Measurements from ENCODE around the gene SLC9A9.

The SLC9A9 gene

DNA sequence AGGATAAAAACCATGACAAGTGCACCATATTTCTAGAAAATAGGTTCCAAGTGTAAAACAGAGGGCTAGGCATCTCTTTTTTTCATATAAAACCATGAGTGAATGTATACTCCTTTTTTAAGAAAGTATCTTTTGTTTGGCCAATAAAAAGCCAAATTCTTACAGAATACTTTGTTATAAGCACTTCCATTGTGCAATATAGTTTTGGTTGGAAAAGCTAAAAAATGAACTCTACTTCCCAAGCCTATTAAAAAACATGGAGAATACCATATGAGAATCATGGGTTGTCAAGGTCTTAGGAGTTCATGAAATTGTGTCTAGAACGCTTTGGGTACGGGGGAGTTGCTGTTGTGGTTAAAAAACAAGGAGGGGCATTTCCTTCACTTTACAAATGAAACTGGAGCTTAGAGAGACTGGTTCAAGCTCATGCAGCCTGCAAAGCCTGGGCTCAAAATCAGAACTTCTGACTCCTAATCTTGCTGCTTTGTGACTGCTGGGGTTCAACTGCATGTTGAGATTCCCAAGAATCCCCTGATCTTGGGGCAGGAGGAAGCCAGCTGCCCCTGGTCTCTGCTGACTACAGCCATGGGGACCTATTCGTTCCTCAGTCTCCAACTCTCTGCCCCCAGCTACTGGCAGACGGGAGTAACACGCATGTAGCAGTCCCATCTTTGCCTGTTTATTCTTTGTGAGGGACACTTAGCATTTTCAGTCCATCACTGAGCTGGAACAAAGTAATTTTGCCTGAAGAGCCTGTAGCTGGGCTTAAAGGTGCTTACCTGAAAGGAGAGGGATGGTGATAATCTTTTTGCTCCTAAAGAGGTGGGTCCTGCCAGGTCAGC, 499.6 kb downstream of the SLC9A9 start:
- TF ChIP-seq TOX (CRISPR knock-in tag; IDR thresholded peaks at IDR 0.05; ENCODE audit: borderline replicate concordance) (no peak), CSDC2 (CRISPR knock-in tag; IDR thresholded peaks at IDR 0.05) (no peak)
- TF ChIP-seq, protein P1, sequence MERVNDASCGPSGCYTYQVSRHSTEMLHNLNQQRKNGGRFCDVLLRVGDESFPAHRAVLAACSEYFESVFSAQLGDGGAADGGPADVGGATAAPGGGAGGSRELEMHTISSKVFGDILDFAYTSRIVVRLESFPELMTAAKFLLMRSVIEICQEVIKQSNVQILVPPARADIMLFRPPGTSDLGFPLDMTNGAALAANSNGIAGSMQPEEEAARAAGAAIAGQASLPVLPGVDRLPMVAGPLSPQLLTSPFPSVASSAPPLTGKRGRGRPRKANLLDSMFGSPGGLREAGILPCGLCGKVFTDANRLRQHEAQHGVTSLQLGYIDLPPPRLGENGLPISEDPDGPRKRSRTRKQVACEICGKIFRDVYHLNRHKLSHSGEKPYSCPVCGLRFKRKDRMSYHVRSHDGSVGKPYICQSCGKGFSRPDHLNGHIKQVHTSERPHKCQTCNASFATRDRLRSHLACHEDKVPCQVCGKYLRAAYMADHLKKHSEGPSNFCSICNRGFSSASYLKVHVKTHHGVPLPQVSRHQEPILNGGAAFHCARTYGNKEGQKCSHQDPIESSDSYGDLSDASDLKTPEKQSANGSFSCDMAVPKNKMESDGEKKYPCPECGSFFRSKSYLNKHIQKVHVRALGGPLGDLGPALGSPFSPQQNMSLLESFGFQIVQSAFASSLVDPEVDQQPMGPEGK (CRISPR knock-in tag; IDR thresholded peaks at IDR 0.05; ENCODE audit: borderline replicate concordance): no peak
- ATAC-seq: peak; percentile 82

DNA sequence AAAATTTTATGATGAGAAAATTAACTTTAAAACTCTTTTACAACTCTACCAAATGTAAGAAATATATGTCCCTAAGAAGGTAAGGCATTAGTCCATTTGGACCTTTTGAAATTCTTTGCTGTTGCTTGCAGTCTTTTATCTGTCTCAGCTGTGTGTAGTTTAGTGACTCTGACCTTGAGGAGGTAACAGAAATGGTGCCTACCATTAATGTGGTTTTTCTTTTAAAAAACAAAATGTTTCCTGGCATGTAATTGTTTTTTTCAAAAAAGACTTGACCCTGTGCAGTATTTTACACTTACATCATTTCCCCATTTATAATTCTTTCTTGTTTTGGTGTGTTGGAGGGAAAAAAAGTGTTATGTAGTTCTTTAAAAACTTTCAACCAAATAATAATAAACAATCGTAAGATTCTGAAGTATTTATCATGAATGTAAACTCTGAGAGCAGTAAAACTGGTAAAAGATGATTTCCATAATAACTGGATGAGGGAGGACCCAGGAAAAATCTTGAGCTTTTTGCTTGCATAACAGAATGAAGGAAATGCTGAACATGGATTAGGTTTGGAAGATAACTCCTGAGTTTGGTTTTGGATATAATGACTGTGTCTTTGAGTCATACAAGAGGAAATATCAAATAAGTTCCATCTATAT, 503.6 kb downstream of the SLC9A9 start:
- TF ChIP-seq PPARA (CRISPR knock-in tag; IDR thresholded peaks at IDR 0.05; ENCODE audit: borderline replicate concordance) (no peak), ARNTL (CRISPR knock-in tag; IDR thresholded peaks at IDR 0.05; ENCODE audit: borderline replicate concordance, low read depth) (no peak), GLIS3 (CRISPR knock-in tag; IDR thresholded peaks at IDR 0.05) (no peak), ZFP3 (CRISPR knock-in tag; IDR thresholded peaks at IDR 0.05) (no peak), CSDC2 (CRISPR knock-in tag; IDR thresholded peaks at IDR 0.05) (no peak), RARB (CRISPR knock-in tag; IDR thresholded peaks at IDR 0.05) (no peak), ESRRG (CRISPR knock-in tag; IDR thresholded peaks at IDR 0.05) (no peak), ZNF8 (CRISPR knock-in tag; IDR thresholded peaks at IDR 0.05) (no peak), SNAI2 (CRISPR knock-in tag; IDR thresholded peaks at IDR 0.05) (no peak), ZNF565 (CRISPR knock-in tag; conservative IDR thresholded peaks at IDR 0.05; ENCODE audit: low read depth) (no peak)
- TF ChIP-seq, protein P2, sequence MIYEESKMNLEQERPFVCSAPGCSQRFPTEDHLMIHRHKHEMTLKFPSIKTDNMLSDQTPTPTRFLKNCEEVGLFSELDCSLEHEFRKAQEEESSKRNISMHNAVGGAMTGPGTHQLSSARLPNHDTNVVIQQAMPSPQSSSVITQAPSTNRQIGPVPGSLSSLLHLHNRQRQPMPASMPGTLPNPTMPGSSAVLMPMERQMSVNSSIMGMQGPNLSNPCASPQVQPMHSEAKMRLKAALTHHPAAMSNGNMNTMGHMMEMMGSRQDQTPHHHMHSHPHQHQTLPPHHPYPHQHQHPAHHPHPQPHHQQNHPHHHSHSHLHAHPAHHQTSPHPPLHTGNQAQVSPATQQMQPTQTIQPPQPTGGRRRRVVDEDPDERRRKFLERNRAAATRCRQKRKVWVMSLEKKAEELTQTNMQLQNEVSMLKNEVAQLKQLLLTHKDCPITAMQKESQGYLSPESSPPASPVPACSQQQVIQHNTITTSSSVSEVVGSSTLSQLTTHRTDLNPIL (CRISPR knock-in tag; IDR thresholded peaks at IDR 0.05; ENCODE audit: low read depth): no peak
- TF ChIP-seq, protein P3, sequence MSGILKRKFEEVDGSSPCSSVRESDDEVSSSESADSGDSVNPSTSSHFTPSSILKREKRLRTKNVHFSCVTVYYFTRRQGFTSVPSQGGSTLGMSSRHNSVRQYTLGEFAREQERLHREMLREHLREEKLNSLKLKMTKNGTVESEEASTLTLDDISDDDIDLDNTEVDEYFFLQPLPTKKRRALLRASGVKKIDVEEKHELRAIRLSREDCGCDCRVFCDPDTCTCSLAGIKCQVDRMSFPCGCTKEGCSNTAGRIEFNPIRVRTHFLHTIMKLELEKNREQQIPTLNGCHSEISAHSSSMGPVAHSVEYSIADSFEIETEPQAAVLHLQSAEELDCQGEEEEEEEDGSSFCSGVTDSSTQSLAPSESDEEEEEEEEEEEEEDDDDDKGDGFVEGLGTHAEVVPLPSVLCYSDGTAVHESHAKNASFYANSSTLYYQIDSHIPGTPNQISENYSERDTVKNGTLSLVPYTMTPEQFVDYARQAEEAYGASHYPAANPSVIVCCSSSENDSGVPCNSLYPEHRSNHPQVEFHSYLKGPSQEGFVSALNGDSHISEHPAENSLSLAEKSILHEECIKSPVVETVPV (CRISPR knock-in tag; IDR thresholded peaks at IDR 0.05): no peak
- TF ChIP-seq, protein P1 (CRISPR knock-in tag; IDR thresholded peaks at IDR 0.05; ENCODE audit: borderline replicate concordance): no peak
- no peak for ATAC-seq

DNA sequence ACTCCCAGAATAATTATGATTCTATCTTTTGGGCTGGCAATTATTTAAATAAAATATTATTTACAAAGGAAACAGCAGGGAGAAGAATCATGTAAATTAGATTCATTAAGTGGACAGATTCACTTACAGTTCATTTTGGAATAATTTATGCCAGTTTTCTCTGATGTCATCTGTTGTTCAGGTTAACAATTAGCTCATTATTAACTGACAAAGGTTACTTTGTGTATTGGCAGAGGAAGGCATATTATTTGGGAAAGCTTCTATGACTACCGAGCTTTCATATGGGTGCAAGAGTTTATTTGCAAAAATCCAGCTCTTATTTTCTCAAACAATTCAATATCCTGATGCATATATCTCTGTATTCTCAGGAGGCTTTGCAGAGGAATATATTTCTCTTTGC, 504.3 kb downstream of the SLC9A9 start:
- TF ChIP-seq PPARA (CRISPR knock-in tag; IDR thresholded peaks at IDR 0.05; ENCODE audit: borderline replicate concordance) (no peak), ZFP3 (CRISPR knock-in tag; IDR thresholded peaks at IDR 0.05) (no peak), ZNF8 (CRISPR knock-in tag; IDR thresholded peaks at IDR 0.05) (no peak), ARNTL (CRISPR knock-in tag; IDR thresholded peaks at IDR 0.05; ENCODE audit: borderline replicate concordance, low read depth) (no peak), CSDC2 (CRISPR knock-in tag; IDR thresholded peaks at IDR 0.05) (no peak), GLIS3 (CRISPR knock-in tag; IDR thresholded peaks at IDR 0.05) (no peak), ESRRG (CRISPR knock-in tag; IDR thresholded peaks at IDR 0.05) (no peak), SNAI2 (CRISPR knock-in tag; IDR thresholded peaks at IDR 0.05) (no peak)
- TF ChIP-seq, protein P4, sequence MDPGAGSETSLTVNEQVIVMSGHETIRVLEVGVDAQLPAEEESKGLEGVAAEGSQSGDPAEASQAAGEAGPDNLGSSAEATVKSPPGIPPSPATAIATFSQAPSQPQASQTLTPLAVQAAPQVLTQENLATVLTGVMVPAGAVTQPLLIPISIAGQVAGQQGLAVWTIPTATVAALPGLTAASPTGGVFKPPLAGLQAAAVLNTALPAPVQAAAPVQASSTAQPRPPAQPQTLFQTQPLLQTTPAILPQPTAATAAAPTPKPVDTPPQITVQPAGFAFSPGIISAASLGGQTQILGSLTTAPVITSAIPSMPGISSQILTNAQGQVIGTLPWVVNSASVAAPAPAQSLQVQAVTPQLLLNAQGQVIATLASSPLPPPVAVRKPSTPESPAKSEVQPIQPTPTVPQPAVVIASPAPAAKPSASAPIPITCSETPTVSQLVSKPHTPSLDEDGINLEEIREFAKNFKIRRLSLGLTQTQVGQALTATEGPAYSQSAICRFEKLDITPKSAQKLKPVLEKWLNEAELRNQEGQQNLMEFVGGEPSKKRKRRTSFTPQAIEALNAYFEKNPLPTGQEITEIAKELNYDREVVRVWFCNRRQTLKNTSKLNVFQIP (CRISPR knock-in tag; IDR thresholded peaks at IDR 0.05; ENCODE audit: borderline replicate concordance, low read depth): no peak
- no peak for ATAC-seq

DNA sequence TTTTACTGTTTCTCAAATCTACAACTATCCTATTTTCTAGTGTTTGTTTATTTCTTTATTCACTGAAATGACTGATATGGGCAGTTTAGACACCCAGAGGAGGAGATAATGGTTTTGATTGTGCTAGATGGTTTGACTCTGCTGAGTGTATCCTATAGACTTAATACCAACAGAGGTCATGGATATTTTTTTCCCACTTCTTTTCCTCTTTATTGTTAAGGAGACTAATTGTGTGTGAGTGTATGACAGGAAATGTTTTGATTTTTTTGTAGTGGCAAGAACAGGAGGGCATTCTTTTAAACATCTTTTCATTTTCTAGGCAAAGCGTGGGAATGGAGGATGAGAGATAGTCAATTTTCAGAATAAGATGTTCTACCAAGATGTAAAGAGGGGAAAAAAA, 505.2 kb downstream of the SLC9A9 start:
- no peak for ATAC-seq
- TF ChIP-seq TCF4 (CRISPR knock-in tag; IDR thresholded peaks at IDR 0.05; ENCODE audit: borderline replicate concordance) (no peak), BACH2 (CRISPR knock-in tag; IDR thresholded peaks at IDR 0.05; ENCODE audit: borderline replicate concordance) (no peak), ZFP30 (CRISPR knock-in tag; IDR thresholded peaks at IDR 0.05) (no peak), RARB (CRISPR knock-in tag; IDR thresholded peaks at IDR 0.05) (no peak), ZNF565 (CRISPR knock-in tag; conservative IDR thresholded peaks at IDR 0.05; ENCODE audit: low read depth) (no peak), ZNF70 (CRISPR knock-in tag; IDR thresholded peaks at IDR 0.05) (no peak), OSR1 (CRISPR knock-in tag; IDR thresholded peaks at IDR 0.05) (no peak), TOX (CRISPR knock-in tag; IDR thresholded peaks at IDR 0.05; ENCODE audit: borderline replicate concordance) (no peak), ARNTL (CRISPR knock-in tag; IDR thresholded peaks at IDR 0.05; ENCODE audit: borderline replicate concordance, low read depth) (no peak), ISL1 (CRISPR knock-in tag; IDR thresholded peaks at IDR 0.05) (no peak), CSDC2 (CRISPR knock-in tag; IDR thresholded peaks at IDR 0.05) (no peak)
- TF ChIP-seq, protein P1 (CRISPR knock-in tag; IDR thresholded peaks at IDR 0.05; ENCODE audit: borderline replicate concordance): no peak
- TF ChIP-seq, protein P4 (CRISPR knock-in tag; IDR thresholded peaks at IDR 0.05; ENCODE audit: borderline replicate concordance, low read depth): no peak
